HG03565 (cell line): ENCODE measurements around the gene FGF18.
"Not testable (repeated sequence)": the region's sequence is repeated elsewhere in the genome, so short reads cannot be mapped to it uniquely, and the experiment has no call there.

ENCODE experiments used
- ATAC-seq: cut with Tn5 transposase; IDR thresholded peaks from one replicate; pipeline ENCODE4 v1.9.1; 2021; ENCODE audit warnings: mild to moderate bottlenecking, moderate library complexity; ENCODE audit not compliant: unreplicated experiment

The FGF18 gene

GRCh38 chr5:171418982-171419687, at the start of gene FGF18:
Gene FGF18 (plus strand): TSS chr5:171419647. CDS start chr5:171420200, 553 bp downstream.
- no peak for ATAC-seq

- ATAC-seq, result no peak
These were observed 49.5 kb upstream of the FGF18 start for GRCh38 chr5:171369898-171370297.

GRCh38 chr5:171370881-171371280, 48.6 kb upstream of the FGF18 start:
- ATAC-seq, result not testable (repeated sequence)

GRCh38 chr5:171371326-171371725, 48.1 kb upstream of the FGF18 start:
- no peak for ATAC-seq

DNA sequence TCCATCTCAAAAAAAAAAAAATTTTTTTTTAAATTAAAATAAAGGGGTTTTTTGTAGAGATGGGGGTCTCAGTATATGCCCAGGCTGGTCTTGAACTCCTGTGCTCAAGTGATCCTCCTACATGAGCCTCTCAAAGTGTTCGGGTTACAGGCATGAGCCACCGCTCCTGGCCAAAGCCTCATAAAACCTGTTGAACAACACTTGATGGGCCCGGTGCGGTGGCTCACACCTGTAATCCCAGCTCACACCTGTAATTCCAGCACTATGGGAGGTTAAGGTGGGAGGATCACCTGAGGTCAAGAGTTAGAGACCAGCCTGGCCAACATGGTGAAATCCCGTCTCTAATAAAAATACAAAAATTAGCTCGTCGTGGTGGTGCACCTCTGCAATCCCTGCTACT, 39.5 kb upstream of the FGF18 start:
- ATAC-seq, result no peak

- ATAC-seq, result not testable (repeated sequence)
These were observed 35.0 kb upstream of the FGF18 start for GRCh38 chr5:171384416-171384815.

DNA sequence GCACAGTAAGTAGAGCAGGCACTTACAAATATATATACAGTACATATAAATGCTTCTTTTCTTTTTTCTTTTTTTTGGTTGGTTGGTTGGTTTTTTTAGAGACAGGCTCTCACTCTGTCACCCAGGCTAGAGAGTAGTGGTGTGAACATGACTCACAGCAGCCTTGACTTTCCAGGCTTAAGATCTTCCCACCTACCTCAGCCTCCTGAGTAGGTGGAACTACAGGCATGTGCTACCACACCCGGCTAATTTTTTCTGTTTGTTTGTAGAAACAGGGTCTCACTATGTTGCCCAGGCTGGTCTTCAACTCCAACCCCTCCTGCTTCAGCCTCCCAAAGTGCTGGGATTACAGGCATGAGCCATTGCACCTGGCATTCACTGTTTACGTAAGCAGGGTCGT, 34.4 kb upstream of the FGF18 start:
- ATAC-seq, result not testable (repeated sequence)

- ATAC-seq, result no peak
These were observed 33.3 kb upstream of the FGF18 start for GRCh38 chr5:171386006-171386671.

- no peak for ATAC-seq
These were observed 32.5 kb upstream of the FGF18 start for GRCh38 chr5:171386861-171387344.

GRCh38 chr5:171387345-171387969, 32.0 kb upstream of the FGF18 start, which contains the start of gene NPM1:
Gene NPM1 (plus strand): TSS chr5:171387849. CDS start chr5:171387949, 100 bp downstream.
- peak; percentile 79 for ATAC-seq

- ATAC-seq, result peak; percentile 32
These were observed 31.3 kb upstream of the FGF18 start for GRCh38 chr5:171387970-171388815.

DNA sequence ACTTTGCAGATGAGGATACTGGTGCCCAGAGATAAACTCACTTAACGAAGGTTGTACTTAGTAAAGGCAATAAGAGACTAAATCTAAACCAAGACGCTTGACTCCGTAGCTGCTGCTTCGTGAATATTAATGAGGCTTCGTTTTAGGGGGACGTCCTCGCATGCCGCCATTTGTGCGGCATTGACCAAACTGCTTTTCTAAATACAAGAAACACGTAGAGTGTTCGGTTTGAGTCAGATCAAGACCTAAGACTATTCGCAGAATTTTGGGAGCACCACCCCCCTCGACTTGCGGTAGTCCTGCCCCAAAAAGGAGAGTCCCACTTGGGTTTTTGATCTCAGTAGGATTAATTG, 30.7 kb upstream of the FGF18 start:
- ATAC-seq, result no peak

DNA sequence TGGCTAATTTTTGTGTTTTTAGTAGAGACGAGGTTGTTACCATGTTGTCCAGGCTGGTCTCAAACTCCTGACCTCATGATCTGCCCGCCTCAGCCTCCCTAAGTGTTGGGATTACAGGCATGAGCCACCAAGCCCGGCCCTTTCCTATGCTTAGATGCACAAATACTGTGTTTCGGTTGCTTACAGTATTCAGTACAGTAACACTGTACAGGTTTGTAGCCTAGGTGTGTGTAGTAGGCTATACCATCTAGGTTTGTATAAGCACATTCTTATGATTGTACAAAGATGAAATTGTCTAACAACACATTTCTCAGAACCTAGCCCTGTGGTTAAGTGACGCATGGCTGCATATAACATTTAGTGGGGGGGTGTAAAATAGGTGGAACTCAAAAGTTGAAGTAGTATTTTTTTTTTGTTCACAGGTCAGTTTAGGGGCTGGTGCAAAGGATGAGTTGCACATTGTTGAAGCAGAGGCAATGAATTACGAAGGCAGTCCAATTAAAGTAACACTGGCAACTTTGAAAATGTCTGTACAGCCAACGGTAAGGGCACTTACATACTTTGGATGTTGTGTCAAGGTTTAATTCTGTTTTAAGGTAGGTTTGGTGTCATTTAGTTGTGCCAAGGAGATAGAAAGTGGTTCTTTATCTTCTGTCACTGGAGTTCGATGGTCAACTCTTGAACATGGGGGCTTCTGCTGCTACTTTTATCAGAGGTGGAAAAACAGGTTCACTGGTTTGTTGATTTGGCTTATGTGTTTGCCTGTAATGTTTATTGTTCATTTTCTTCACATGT, 28.4 kb upstream of the FGF18 start:
- no peak for ATAC-seq

- no peak for ATAC-seq
These were observed 27.4 kb upstream of the FGF18 start for GRCh38 chr5:171391996-171392577.

DNA sequence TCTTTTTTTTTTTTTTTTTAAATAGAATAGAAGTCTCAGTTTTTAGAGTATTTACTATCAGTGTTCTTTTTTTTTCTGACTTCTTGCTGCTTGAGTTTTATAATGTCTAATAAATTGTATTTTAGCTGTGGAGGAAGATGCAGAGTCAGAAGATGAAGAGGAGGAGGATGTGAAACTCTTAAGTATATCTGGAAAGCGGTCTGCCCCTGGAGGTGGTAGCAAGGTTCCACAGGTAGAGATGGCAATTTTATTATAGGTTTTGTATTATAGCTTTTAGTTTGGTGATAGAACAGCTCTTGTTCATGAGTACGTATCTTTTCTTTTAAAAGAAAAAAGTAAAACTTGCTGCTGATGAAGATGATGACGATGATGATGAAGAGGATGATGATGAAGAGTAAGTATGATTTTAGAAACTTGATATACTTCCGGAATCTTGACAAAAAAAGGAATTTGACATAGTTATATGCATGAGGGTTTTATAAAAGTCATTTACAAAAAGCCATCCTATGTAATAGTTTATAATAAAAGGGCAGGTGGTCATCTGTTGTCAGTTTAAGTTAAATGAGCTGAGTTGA, 26.8 kb upstream of the FGF18 start:
- no peak for ATAC-seq

DNA sequence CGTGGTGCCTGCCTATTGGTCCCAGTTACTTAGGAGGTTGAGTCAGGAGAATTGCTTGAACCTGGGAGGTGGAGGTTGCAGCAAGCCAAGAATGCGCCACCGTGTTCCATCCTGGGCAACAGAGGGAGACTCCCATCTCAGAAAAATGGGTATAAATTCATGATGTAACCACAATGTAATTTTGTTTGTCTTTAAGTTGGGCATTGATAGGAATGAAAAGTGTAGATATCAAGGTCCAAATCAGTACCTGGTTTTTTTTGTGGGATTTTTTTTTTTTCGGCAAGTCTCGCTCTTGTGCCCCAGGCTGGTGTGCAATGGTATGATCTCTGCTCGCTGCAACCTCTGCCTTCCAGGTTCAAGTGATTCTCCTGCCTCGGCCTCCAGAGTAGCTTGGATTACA, 24.4 kb upstream of the FGF18 start:
- no peak for ATAC-seq

- not testable (repeated sequence) for ATAC-seq
These were observed 22.9 kb upstream of the FGF18 start for GRCh38 chr5:171396583-171396982.

DNA sequence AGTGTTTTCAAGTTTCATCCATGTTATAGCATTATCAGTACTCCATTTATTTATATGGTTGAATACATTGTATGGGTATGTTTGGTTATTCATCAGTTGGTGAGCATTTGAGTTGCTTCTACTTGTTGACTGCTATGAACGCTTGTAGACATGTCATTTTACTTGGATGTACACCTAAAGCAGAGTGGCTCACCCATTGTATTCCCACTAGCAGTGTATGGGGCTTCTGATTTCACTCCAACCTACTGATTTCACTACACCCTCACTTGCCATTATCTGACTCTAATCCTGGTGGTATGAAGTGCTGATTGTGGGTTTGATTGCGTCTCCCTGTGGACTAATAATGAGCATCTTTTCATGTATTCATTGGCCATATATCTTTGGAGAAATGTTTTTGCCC, 22.3 kb upstream of the FGF18 start:
- no peak for ATAC-seq

DNA sequence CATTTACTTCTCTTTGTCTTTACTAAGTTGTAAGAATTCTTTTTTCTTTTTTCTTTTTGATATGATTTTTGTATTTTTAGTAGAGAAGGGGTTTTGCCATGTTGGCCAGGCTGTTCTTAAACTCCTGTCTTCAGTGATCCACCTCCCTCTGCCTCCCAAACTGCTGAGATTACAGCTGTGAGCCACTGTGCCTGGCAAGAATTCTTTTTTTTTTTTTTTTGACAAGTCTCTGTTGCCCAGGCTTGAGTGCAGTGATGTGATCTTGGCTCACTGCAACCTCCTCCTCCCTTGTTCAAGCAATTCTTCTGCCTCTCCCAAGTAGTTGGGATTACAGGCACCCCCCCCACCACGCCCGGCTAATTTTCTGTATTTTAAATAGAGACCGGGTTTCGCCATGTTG, 21.8 kb upstream of the FGF18 start:
- no peak for ATAC-seq
